NCI-H526 (cell line): ENCODE results near the gene DHRS9.
"Not testable (repeated sequence)": the region's sequence is repeated elsewhere in the genome, so short reads cannot be mapped to it uniquely, and the experiment has no call there.

ENCODE experiments used
- DNase-seq, 2 experiments: peaks; one replicate each; lab custom pipeline; 2025; lab: John Stamatoyannopoulos, UW

Gene DHRS9

GRCh38 chr2:169136428-169136827 lies 67.1 kb downstream of the DHRS9 start:
- DNase-seq, result not testable (repeated sequence)

DNA sequence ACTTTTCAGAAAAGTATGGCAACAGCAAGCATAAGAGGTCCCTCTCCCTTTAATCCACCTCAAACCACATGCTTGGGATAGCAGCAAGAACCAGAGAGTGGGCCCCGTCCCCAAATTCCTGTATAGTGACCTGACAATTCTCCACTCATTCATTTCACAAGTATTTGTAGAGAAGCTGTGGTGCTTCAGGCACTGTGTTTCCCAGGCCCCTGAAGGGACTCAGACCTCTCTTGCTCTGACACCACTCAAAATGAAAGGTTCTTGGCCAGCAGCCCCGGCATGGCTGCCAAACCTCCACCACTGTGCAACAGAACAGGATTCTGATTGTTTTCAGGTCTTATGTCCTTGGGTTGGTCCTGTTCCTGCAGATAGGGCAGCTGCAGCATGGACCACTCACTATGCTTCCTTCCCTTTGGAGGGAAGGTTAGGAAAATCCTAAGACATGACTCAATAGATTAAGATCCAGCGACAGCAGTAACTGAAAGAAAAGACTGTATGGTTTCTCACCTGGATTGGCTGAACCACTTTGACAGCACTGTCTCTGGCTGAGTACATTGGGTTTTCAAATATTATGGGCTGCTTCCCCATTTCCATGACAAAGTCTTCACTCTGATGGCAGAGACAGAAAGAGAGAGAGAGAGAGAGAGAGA lies 67.6 kb downstream of the DHRS9 start:
- DNase-seq, result no peak

GRCh38 chr2:169137924-169138323 lies 68.6 kb downstream of the DHRS9 start:
- no peak for DNase-seq

GRCh38 chr2:169139145-169139544 lies 69.8 kb downstream of the DHRS9 start:
- DNase-seq, result no peak

- DNase-seq, result no peak
Measured at GRCh38 chr2:169139993-169140767, 70.8 kb downstream of the DHRS9 start.

DNA sequence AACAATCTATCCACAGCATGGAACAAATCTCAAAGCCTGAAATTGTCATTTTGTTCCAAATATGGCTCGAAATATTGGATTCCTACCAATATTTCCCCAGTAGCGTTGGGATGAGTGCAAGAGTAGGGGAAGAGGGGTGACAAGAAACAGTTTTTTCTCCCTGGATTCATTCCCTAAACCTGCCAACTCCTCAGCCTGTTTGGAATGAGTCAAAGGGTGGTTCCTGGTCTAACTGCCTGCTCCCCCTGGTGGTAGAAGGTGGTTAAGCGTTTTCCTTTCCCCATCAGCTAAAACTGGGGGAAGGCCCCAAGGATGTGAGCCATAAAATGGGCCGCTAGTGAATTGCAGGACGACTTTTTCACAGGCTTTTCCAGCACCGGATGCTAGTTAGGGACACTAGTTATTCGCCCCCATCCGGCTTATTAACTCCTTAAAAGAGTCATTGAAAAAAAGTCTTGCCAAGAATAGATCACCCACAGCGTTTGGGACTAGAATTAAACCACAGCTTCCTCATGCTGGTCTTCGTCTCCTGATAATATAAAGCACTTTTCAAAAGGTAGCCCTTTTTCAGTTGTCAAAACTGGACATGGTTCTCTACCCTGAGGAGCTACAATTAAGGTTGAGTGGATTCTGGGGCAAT lies 72.5 kb downstream of the DHRS9 start:
- peak in 1 of 2 experiments; percentile 71 for DNase-seq

GRCh38 chr2:169143998-169144397 lies 74.6 kb downstream of the DHRS9 start:
- no peak for DNase-seq
